Panc1 (cell line): Measurements from ENCODE around the gene RNF128. TPM values are rescaled to one million over a fixed set of nuclear protein-coding genes. Genes with fewer than 3 reads are reported as not detected.

Experiments
- ATAC-seq: fragments of 200-7000 bp; cut with Tn5 transposase; 2 replicates; pipeline ENCODE4 v1.9.1; 2020; ENCODE audit warnings: mild to moderate bottlenecking, moderate library complexity
- BruUV-seq: library from RNA; stranded (reverse); fragments of 400-500 nt; replicated peaks from 2 replicates; lab custom pipeline; 2021; lab: Mats Ljungman, UMichigan
- CTCF ChIA-PET: fragments of 300-600 bp; sonication (Branson Sonifier 250); formaldehyde crosslinking; loops from one replicate; lab custom pipeline; 2022; ENCODE audit warnings: antibody characterized with exemption; lab: Charles Lee
- POLR2A ChIA-PET: fragments of 300-600 bp; sonication (Branson Sonifier 250); formaldehyde crosslinking; loops from one replicate; lab custom pipeline; 2022; ENCODE audit warnings: antibody characterized with exemption; lab: Charles Lee
- DNase-seq: peaks from one replicate; pipeline ENCODE4 v3.0.0-alpha.2; 2010; ENCODE audit warnings: low read depth, low spot score
- H3K27ac ChIP-seq: 2 replicates; pipeline ENCODE4 v1.5.1; 2011; ENCODE audit warnings: mild to moderate bottlenecking, low read length, inconsistent platforms
- H3K27me3 ChIP-seq: fragments of 200-500 bp; sonication (Bioruptor generic); 2 replicates; pipeline ENCODE4 v1.6.0; 2014; ENCODE audit warnings: low read length, inconsistent platforms; ENCODE audit not compliant: control insufficient read depth, insufficient read depth
- H3K36me3 ChIP-seq: fragments of 200-500 bp; sonication (Bioruptor generic); 2 replicates; pipeline ENCODE4 v1.5.1; 2014; ENCODE audit warnings: inconsistent platforms, mild to moderate bottlenecking, low read length, moderate library complexity; ENCODE audit not compliant: control insufficient read depth, insufficient read depth
- H3K4me1 ChIP-seq: 2 replicates; pipeline ENCODE4 v1.5.1; 2011; ENCODE audit warnings: inconsistent platforms, mild to moderate bottlenecking, low read length, moderate library complexity; ENCODE audit not compliant: control insufficient read depth, insufficient read depth
- H3K4me3 ChIP-seq, 2 experiments: 2 replicates each; pipeline ENCODE4 v1.5.1; 2011 to 2012; ENCODE audit warnings: low read depth in 2 of 2, low read length in 2 of 2, mild to moderate bottlenecking in 2 of 2, inconsistent platforms in 1 of 2, moderate library complexity in 1 of 2
- H3K9me3 ChIP-seq: fragments of 200-500 bp; sonication (Bioruptor generic); 2 replicates; pipeline ENCODE4 v1.5.1; 2014; ENCODE audit warnings: low read depth, mild to moderate bottlenecking, inconsistent platforms, low read length, moderate library complexity; ENCODE audit not compliant: control insufficient read depth, insufficient read depth
- CTCF ChIP-seq: fragments of 450-650 bp; IDR thresholded peaks from 2 replicates; pipeline ENCODE4 v1.5.1; 2017; ENCODE audit warnings: mild to moderate bottlenecking
- POLR2AphosphoS5 ChIP-seq: IDR thresholded peaks from 2 replicates; pipeline ENCODE4 v1.6.1; 2012; ENCODE audit warnings: mild to moderate bottlenecking, low read depth, low read length, moderate library complexity
- REST ChIP-seq, 2 experiments: IDR thresholded peaks; 2 replicates each; pipeline ENCODE4 v1.6.1; 2011 to 2012; ENCODE audit warnings: low read depth in 2 of 2, control low read depth in 1 of 2, low read length in 1 of 2, mild to moderate bottlenecking in 1 of 2, moderate library complexity in 1 of 2; ENCODE audit not compliant: insufficient read depth in 1 of 2
- SIN3A ChIP-seq: IDR thresholded peaks from 2 replicates; pipeline ENCODE4 v1.6.1; 2012; ENCODE audit warnings: low read depth, mild to moderate bottlenecking, low read length, moderate library complexity, borderline replicate concordance; ENCODE audit not compliant: insufficient read depth
- TCF7L2 ChIP-seq: IDR thresholded peaks from 2 replicates; pipeline ENCODE4 v1.6.1; 2011; ENCODE audit warnings: mild to moderate bottlenecking, low read depth, low read length, inconsistent platforms
- in situ Hi-C: cut with HindIII; loops from 2 replicates; pipeline ENCODE4 v1.10.0; 2016; ENCODE audit warnings: low sequenced_read_pairs, low pct_unique_long_range_greater_than_20kb
- intact Hi-C: fragments of 100-400 bp; cut with micrococcal nuclease; formaldehyde crosslinking; loops from one replicate; pipeline ENCODE4 v1.10.0; 2022; ENCODE audit not compliant: unreplicated experiment
- total RNA-seq: library from RNA; stranded (reverse); gene quantifications from one replicate; pipeline ENCODE4 v1.2.1, GENCODE V29; 2021; ENCODE audit not compliant: unreplicated experiment

Gene RNF128
- total RNA-seq, 1 experiment from 2014 or later = 5.0 TPM

- DNase-seq (no peak), ATAC-seq (no peak)
- no peak overlapping the region for H3K4me3 ChIP-seq
- POLR2A ChIA-PET = no interaction called here
- TF ChIP-seq REST (IDR thresholded peaks at IDR 0.05; ENCODE audit: insufficient read depth in 1 of 2, low read depth in 2 of 2, low read length in 1 of 2) = no peak
- TF ChIP-seq SIN3A = no peak
- TF ChIP-seq CTCF = no peak
- TF ChIP-seq TCF7L2 = no peak
- TF ChIP-seq POLR2AphosphoS5 = no peak
- H3K27ac ChIP-seq = no peak overlapping the region
- in situ Hi-C loops = no loop called here
- H3K4me1 ChIP-seq = no peaks in the 10 kb centered on the region
- no peaks in the 10 kb centered on the region for H3K27me3 ChIP-seq
- BruUV-seq = no TSS peak
- intact Hi-C loops = no loop called here
- H3K36me3 ChIP-seq = no peaks in the 10 kb centered on the region
- no peaks in the 10 kb centered on the region for H3K9me3 ChIP-seq
- CTCF ChIA-PET = no interaction called here
Observed at GRCh38 chrX:106740193-106740780, 13.8 kb downstream of the RNF128 start.

GRCh38 chrX:106742193-106742592 lies 15.7 kb downstream of the RNF128 start:
- ATAC-seq (no peak), DNase-seq (no peak)
- H3K4me1 ChIP-seq = no peaks in the 10 kb centered on the region
- BruUV-seq = no TSS peak
- intact Hi-C loops (no loop called here), in situ Hi-C loops (no loop called here)
- POLR2A ChIA-PET = no interaction called here
- no peak overlapping the region for H3K4me3 ChIP-seq
- CTCF ChIA-PET = no interaction called here
- H3K9me3 ChIP-seq = no peaks in the 10 kb centered on the region
- TF ChIP-seq TCF7L2 = no peak
- TF ChIP-seq REST (IDR thresholded peaks at IDR 0.05; ENCODE audit: insufficient read depth in 1 of 2, low read depth in 2 of 2, low read length in 1 of 2) = no peak
- no peak for TF ChIP-seq SIN3A
- no peak for TF ChIP-seq CTCF
- TF ChIP-seq POLR2AphosphoS5 = no peak
- H3K36me3 ChIP-seq = no peaks in the 10 kb centered on the region
- no peak overlapping the region for H3K27ac ChIP-seq
- H3K27me3 ChIP-seq = no peaks in the 10 kb centered on the region
